ENCODE results near the gene MGAM2. TPM values are rescaled to one million over a fixed set of nuclear protein-coding genes. Genes with fewer than 3 reads are reported as not detected.

The MGAM2 gene
- total RNA-seq, 1 experiment from 2014 or later: not detected

GRCh38 chr7:142142702-142143101 lies 31.2 kb downstream of the MGAM2 start:
- no peaks in the 10 kb centered on the region for H3K9me3 ChIP-seq (ENCODE audit: insufficient read depth, low read depth)
- no peak for DNase-seq
- no peaks in the 10 kb centered on the region for H3K27me3 ChIP-seq (ENCODE audit: insufficient read depth, low read depth)
- H3F3A ChIP-seq (ENCODE audit: insufficient read depth, low read depth): no peaks in the 10 kb centered on the region
- H4K20me1 ChIP-seq (ENCODE audit: insufficient read depth): no peaks in the 10 kb centered on the region
- H3K4me2 ChIP-seq: no peak overlapping the region
- H3K9me2 ChIP-seq (ENCODE audit: insufficient read depth): no peaks in the 10 kb centered on the region
- H2AFZ ChIP-seq: no peak overlapping the region
- BruUV-seq (replicated peaks): no TSS peak
- intact Hi-C loops (cut with micrococcal nuclease; ENCODE audit: unreplicated experiment): no loop called here
- H3K27ac ChIP-seq: no peak overlapping the region
- ChIA-PET POLR2A (ENCODE audit: unreplicated experiment) (no interaction called here), CTCF (no interaction called here)
- no peaks in the 10 kb centered on the region for H3K79me2 ChIP-seq (ENCODE audit: low read depth)
- no peak overlapping the region for H3K4me3 ChIP-seq
- no peaks in the 10 kb centered on the region for H3K36me3 ChIP-seq (ENCODE audit: low read depth)
- TF ChIP-seq CTCF (conservative IDR thresholded peaks at IDR 0.05): no peak
- no peak for TF ChIP-seq EZH2 (IDR thresholded peaks at IDR 0.05; ENCODE audit: low read depth)
- H3K4me1 ChIP-seq (replicated peaks; ENCODE audit: insufficient read depth): no peaks in the 10 kb centered on the region

GRCh38 chr7:142146124-142146523 lies 34.6 kb downstream of the MGAM2 start:
- H3K9me3 ChIP-seq (ENCODE audit: insufficient read depth, low read depth): no peaks in the 10 kb centered on the region
- CTCF ChIA-PET: no interaction called here
- intact Hi-C loops (cut with micrococcal nuclease; ENCODE audit: unreplicated experiment): no loop called here
- no peaks in the 10 kb centered on the region for H3K9me2 ChIP-seq (ENCODE audit: insufficient read depth)
- no peaks in the 10 kb centered on the region for H3F3A ChIP-seq (ENCODE audit: insufficient read depth, low read depth)
- BruUV-seq (replicated peaks): no TSS peak
- POLR2A ChIA-PET (ENCODE audit: unreplicated experiment): no interaction called here
- no peaks in the 10 kb centered on the region for H3K79me2 ChIP-seq (ENCODE audit: low read depth)
- no peak overlapping the region for H3K4me3 ChIP-seq
- DNase-seq: no peak
- TF ChIP-seq EZH2 (IDR thresholded peaks at IDR 0.05; ENCODE audit: low read depth) (no peak), CTCF (conservative IDR thresholded peaks at IDR 0.05) (no peak)
- no peaks in the 10 kb centered on the region for H3K36me3 ChIP-seq (ENCODE audit: low read depth)
- H2AFZ ChIP-seq: no peak overlapping the region
- no peak overlapping the region for H3K27ac ChIP-seq
- H3K4me2 ChIP-seq: no peak overlapping the region
- no peaks in the 10 kb centered on the region for H4K20me1 ChIP-seq (ENCODE audit: insufficient read depth)
- no peaks in the 10 kb centered on the region for H3K27me3 ChIP-seq (ENCODE audit: insufficient read depth, low read depth)
- no peaks in the 10 kb centered on the region for H3K4me1 ChIP-seq (replicated peaks; ENCODE audit: insufficient read depth)

- intact Hi-C loops (cut with micrococcal nuclease; ENCODE audit: unreplicated experiment): no loop called here
- Histone ChIP-seq H3K4me3 (no peak overlapping the region), H4K20me1 (ENCODE audit: insufficient read depth) (no peaks in the 10 kb centered on the region), H3K4me1 (replicated peaks; ENCODE audit: insufficient read depth) (no peaks in the 10 kb centered on the region), H3K9me3 (ENCODE audit: insufficient read depth, low read depth) (no peaks in the 10 kb centered on the region), H3K27ac (no peak overlapping the region), H3F3A (ENCODE audit: insufficient read depth, low read depth) (no peaks in the 10 kb centered on the region), H3K79me2 (ENCODE audit: low read depth) (no peaks in the 10 kb centered on the region), H3K27me3 (ENCODE audit: insufficient read depth, low read depth) (no peaks in the 10 kb centered on the region), H3K9me2 (ENCODE audit: insufficient read depth) (no peaks in the 10 kb centered on the region), H3K4me2 (no peak overlapping the region), H3K36me3 (ENCODE audit: low read depth) (no peaks in the 10 kb centered on the region), H2AFZ (no peak overlapping the region)
- no TSS peak for BruUV-seq (replicated peaks)
- no peak for DNase-seq
- TF ChIP-seq EZH2 (IDR thresholded peaks at IDR 0.05; ENCODE audit: low read depth) (no peak), CTCF (conservative IDR thresholded peaks at IDR 0.05) (no peak)
- POLR2A ChIA-PET (ENCODE audit: unreplicated experiment): no interaction called here
- CTCF ChIA-PET: no interaction called here
These were observed 38.8 kb downstream of the MGAM2 start for GRCh38 chr7:142150356-142150755.

Data from PC-9 (cell line).